SK-N-SH (cell line): ENCODE results near the gene USP8. TPM values are rescaled to one million over a fixed set of nuclear protein-coding genes. Genes with fewer than 3 reads are reported as not detected.

Source experiments
- CTCF ChIA-PET: fragments of 300-600, 350-600 bp; formaldehyde crosslinking; extraction: SDS; loops from one replicate; lab custom pipeline; 2021; lab: Yijun Ruan, JAX
- POLR2A ChIA-PET: fragments of 350-600 bp; sonication (Branson Sonifier 250); formaldehyde crosslinking; extraction: SDS; loops from one replicate; lab custom pipeline; 2020; ENCODE audit warnings: antibody characterized with exemption, inconsistent platforms; lab: Yijun Ruan, JAX
- DNase-seq: peaks from one replicate; pipeline ENCODE4 v3.0.0; 2012
- H2AFZ ChIP-seq: fragments of 200-600 bp; sonication (generic); 2 replicates; pipeline ENCODE4 v1.8.1; 2016; ENCODE audit warnings: antibody characterized with exemption, mild to moderate bottlenecking, low read depth
- H3F3A ChIP-seq: fragments of 200-600 bp; sonication (generic); replicated peaks from 2 replicates; pipeline ENCODE3; 2016; ENCODE audit warnings: antibody characterized with exemption, mild to moderate bottlenecking; ENCODE audit not compliant: insufficient read depth
- H3K27ac ChIP-seq, 2 experiments: fragments of 200-500 bp in 1 of 2; fragments of 200-600 bp in 1 of 2; sonication (Bioruptor generic) in 1 of 2; sonication (generic), shearing (Covaris generic) in 1 of 2; 2 replicates each; pipeline versions ENCODE4 v1.5.1 to v1.6.1; 2014 to 2016; ENCODE audit warnings: low read depth in 2 of 2, inconsistent platforms in 1 of 2, low read length in 1 of 2, mild to moderate bottlenecking in 1 of 2, mixed read lengths in 1 of 2
- H3K27me3 ChIP-seq: fragments of 200-600 bp; sonication (generic), shearing (Covaris generic); 2 replicates; pipeline ENCODE4 v1.6.1; 2016; ENCODE audit warnings: mixed run types; ENCODE audit not compliant: insufficient read depth
- H3K36me3 ChIP-seq, 2 experiments: fragments of 200-500 bp in 1 of 2; fragments of 200-600 bp in 1 of 2; sonication (Bioruptor generic) in 1 of 2; sonication (generic) in 1 of 2; replicated peaks in 1 of 2; 2 replicates each; pipeline versions ENCODE3 to v1.5.1; 2014 to 2016; ENCODE audit warnings: low read length in 1 of 2, mild to moderate bottlenecking in 1 of 2; ENCODE audit not compliant: insufficient read depth in 2 of 2, control insufficient read depth in 1 of 2
- H3K4me1 ChIP-seq, 2 experiments: fragments of 200-500 bp in 1 of 2; fragments of 200-600 bp in 1 of 2; sonication (Bioruptor generic) in 1 of 2; sonication (generic), shearing (Covaris generic) in 1 of 2; 2 replicates each; pipeline versions ENCODE4 v1.5.1 to v1.6.1; 2014 to 2016; ENCODE audit warnings: low read depth in 1 of 2, low read length in 1 of 2, mixed run types in 1 of 2; ENCODE audit not compliant: insufficient read depth in 2 of 2, control insufficient read depth in 1 of 2
- H3K4me2 ChIP-seq: fragments of 200-600 bp; sonication (generic), shearing (Covaris generic); 2 replicates; pipeline ENCODE4 v1.6.1; 2017; ENCODE audit warnings: mixed run types
- H3K4me3 ChIP-seq, 2 experiments: fragments of 200-500 bp in 1 of 2; fragments of 200-600 bp in 1 of 2; sonication (Bioruptor generic) in 1 of 2; sonication (generic), shearing (Covaris generic) in 1 of 2; 2 replicates each; pipeline versions ENCODE4 v1.5.1 to v1.8.1; 2014 to 2016; ENCODE audit warnings: low read depth in 2 of 2, inconsistent platforms in 1 of 2, low read length in 1 of 2, mild to moderate bottlenecking in 1 of 2, mixed read lengths in 1 of 2, moderate library complexity in 1 of 2
- H3K79me2 ChIP-seq: fragments of 200-600 bp; sonication (generic); 2 replicates; pipeline ENCODE4 v1.8.1; 2017; ENCODE audit warnings: mild to moderate bottlenecking; ENCODE audit not compliant: insufficient read depth
- H3K9ac ChIP-seq: fragments of 200-600 bp; sonication (generic); 2 replicates; pipeline ENCODE4 v1.6.1; 2017; ENCODE audit warnings: mixed run types
- H3K9me2 ChIP-seq: fragments of 200-600 bp; sonication (generic); 2 replicates; pipeline ENCODE4 v1.6.1; 2017; ENCODE audit warnings: mixed run types
- H3K9me3 ChIP-seq: fragments of 200-600 bp; sonication (generic); 2 replicates; pipeline ENCODE4 v1.6.1; 2017; ENCODE audit warnings: mixed run types, mild to moderate bottlenecking, moderate library complexity
- H4K20me1 ChIP-seq: fragments of 200-600 bp; sonication (generic); 2 replicates; pipeline ENCODE4 v1.6.1; 2017; ENCODE audit warnings: mild to moderate bottlenecking, mixed run types; ENCODE audit not compliant: insufficient read depth
- EP300 ChIP-seq, 2 experiments: IDR thresholded peaks; 2 replicates each; pipeline versions ENCODE4 v1.4.0 to v1.6.1; 2012; ENCODE audit warnings: borderline replicate concordance in 1 of 2, low read depth in 1 of 2, low read length in 1 of 2
- FOSL2 ChIP-seq: IDR thresholded peaks from 2 replicates; pipeline ENCODE4 v1.4.0; 2012; ENCODE audit warnings: low read depth, mild to moderate bottlenecking, moderate library complexity, borderline replicate concordance
- GABPA ChIP-seq: IDR thresholded peaks from 2 replicates; pipeline ENCODE4 v1.4.0; 2012; ENCODE audit warnings: low read depth, mild to moderate bottlenecking
- MXI1 ChIP-seq: IDR thresholded peaks from 2 replicates; pipeline ENCODE4 v1.6.1; 2012; ENCODE audit warnings: mild to moderate bottlenecking, low read depth, low read length, improper control_type of control experiment
- RAD21 ChIP-seq: IDR thresholded peaks from 2 replicates; pipeline ENCODE4 v1.6.1; 2012; ENCODE audit warnings: mild to moderate bottlenecking, low read length
- RCOR1 ChIP-seq: fragments of 150-350 bp; IDR thresholded peaks from 2 replicates; pipeline ENCODE4 v1.6.1; 2017; ENCODE audit warnings: antibody characterized with exemption, low read length
- SIN3A ChIP-seq: IDR thresholded peaks from 2 replicates; pipeline ENCODE4 v1.6.1; 2012; ENCODE audit warnings: low read depth, mild to moderate bottlenecking, low read length, moderate library complexity, borderline replicate concordance
- SMC3 ChIP-seq: IDR thresholded peaks from 2 replicates; pipeline ENCODE4 v1.6.1; 2012; ENCODE audit warnings: low read depth, low read length, improper control_type of control experiment
- TAF1 ChIP-seq: IDR thresholded peaks from 2 replicates; pipeline ENCODE4 v1.6.1; 2012; ENCODE audit warnings: low read depth, mild to moderate bottlenecking, low read length, moderate library complexity, borderline replicate concordance
- YY1 ChIP-seq: IDR thresholded peaks from 2 replicates; pipeline ENCODE4 v1.4.0; 2012; ENCODE audit warnings: low read depth, mild to moderate bottlenecking
- WGBS: methylation state at CpG from one replicate; pipeline ENCODE4 v1.1.6; 2017; ENCODE audit warnings: low lambda C conversion rate; 5-methylcytosine and 5-hydroxymethylcytosine counted together
- polyA plus RNA-seq, 3 experiments: library from polyadenylated mRNA; depleted of rRNA; stranded (reverse); fragments of >200 nt; gene quantifications; 2 replicates each; pipeline ENCODE4 v1.2.3, GENCODE V29; 2012
- TF ChIP-seq, protein P1 (sequence below): fragments of 200-600 bp; sonication (generic); IDR thresholded peaks from 2 replicates; pipeline ENCODE4 v1.6.1; 2017; ENCODE audit warnings: antibody characterized with exemption, mild to moderate bottlenecking, moderate library complexity
- TF ChIP-seq, protein P2 (sequence below): IDR thresholded peaks from 2 replicates; pipeline ENCODE4 v1.4.0; 2012; ENCODE audit warnings: low read depth, borderline replicate concordance

Gene USP8
- polyA plus RNA-seq, 1 of the 3 experiments (the other 2 are of a cell fraction) = 23.4 TPM

DNA sequence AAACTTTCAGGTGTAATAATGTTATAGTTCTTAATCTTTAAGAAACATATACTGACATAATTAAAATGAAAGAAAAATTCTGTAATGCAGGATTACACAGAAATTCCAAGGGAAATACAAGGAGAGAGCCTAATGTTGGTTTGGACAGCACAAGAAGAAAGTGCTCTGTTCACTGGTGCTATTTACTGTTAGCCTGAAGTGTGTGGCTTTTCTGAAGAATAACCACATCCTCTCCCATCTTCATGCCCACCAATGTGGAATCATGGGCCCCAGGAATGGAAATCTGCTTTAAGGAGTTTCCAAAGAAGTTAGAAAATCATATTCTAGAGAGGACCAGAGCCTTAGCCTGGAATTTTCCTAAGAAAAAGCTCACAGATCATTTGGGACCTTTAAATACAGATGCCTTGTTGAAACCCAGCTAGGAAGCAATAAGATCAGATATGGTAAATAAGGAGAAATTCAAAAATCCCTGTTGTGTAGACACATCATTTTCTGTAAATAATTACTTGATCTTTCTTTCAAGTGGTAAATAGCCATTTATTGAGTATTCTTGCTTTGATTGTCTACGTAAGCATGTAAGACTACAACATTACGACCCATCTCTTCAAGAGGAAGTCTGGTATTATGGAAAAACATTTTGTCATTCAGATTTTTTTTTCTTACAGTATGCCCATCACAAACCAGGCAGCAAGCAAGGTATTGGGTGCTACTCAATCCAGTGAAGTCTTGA is 132.6 kb downstream of the USP8 start (continued):
- TF ChIP-seq SIN3A (no peak), FOSL2 (no peak), MXI1 (no peak), RAD21 (no peak)

DNA sequence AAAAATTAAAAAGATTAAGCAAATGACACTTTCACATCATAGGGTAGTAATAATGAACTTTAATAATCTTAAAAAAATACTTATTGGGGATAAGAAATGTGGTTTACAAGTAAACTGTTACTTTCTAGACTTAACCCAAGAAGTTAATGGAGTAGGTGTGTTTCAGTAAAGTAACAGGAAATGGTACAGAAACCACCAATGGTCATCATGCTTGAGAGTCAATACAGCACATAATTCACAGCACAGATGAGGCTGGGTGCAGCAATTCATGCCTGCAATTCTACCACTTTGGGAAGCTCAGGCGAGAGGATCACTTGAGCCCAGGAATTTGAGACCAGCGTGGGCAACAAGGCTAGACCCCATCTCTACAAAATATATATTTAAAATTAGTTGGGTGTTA is 133.8 kb downstream of the USP8 start:
- TF ChIP-seq YY1 (no peak), GABPA (no peak), SMC3 (no peak), RCOR1 (no peak), RAD21 (no peak), EP300 (IDR thresholded peaks at IDR 0.05; ENCODE audit: borderline replicate concordance in 1 of 2, low read depth in 1 of 2, low read length in 1 of 2) (no peak)
- TF ChIP-seq, protein P1, sequence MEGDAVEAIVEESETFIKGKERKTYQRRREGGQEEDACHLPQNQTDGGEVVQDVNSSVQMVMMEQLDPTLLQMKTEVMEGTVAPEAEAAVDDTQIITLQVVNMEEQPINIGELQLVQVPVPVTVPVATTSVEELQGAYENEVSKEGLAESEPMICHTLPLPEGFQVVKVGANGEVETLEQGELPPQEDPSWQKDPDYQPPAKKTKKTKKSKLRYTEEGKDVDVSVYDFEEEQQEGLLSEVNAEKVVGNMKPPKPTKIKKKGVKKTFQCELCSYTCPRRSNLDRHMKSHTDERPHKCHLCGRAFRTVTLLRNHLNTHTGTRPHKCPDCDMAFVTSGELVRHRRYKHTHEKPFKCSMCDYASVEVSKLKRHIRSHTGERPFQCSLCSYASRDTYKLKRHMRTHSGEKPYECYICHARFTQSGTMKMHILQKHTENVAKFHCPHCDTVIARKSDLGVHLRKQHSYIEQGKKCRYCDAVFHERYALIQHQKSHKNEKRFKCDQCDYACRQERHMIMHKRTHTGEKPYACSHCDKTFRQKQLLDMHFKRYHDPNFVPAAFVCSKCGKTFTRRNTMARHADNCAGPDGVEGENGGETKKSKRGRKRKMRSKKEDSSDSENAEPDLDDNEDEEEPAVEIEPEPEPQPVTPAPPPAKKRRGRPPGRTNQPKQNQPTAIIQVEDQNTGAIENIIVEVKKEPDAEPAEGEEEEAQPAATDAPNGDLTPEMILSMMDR = no peak
- Histone ChIP-seq H3K27me3 (no peaks in the 10 kb centered on the region), H3K4me1 (no peaks in the 10 kb centered on the region), H3K27ac (no peak overlapping the region), H4K20me1 (no peaks in the 10 kb centered on the region), H3K9ac (no peak overlapping the region), H3K79me2 (no peaks in the 10 kb centered on the region), H3K9me3 (no peaks in the 10 kb centered on the region), H3K4me2 (no peak overlapping the region), H3K4me3 (no peak overlapping the region), H2AFZ (no peak overlapping the region), H3K9me2 (no peaks in the 10 kb centered on the region), H3K36me3 (peaks cover 9 to 35% of the 10 kb centered on the region in 2 experiments), H3F3A (peaks cover 7% of the 10 kb centered on the region)
- DNase-seq = no peak
- ChIA-PET CTCF (no interaction called here), POLR2A (no interaction called here)
- WGBS = 97% methylated on average over 2 of the region's 2 CpGs

DNA sequence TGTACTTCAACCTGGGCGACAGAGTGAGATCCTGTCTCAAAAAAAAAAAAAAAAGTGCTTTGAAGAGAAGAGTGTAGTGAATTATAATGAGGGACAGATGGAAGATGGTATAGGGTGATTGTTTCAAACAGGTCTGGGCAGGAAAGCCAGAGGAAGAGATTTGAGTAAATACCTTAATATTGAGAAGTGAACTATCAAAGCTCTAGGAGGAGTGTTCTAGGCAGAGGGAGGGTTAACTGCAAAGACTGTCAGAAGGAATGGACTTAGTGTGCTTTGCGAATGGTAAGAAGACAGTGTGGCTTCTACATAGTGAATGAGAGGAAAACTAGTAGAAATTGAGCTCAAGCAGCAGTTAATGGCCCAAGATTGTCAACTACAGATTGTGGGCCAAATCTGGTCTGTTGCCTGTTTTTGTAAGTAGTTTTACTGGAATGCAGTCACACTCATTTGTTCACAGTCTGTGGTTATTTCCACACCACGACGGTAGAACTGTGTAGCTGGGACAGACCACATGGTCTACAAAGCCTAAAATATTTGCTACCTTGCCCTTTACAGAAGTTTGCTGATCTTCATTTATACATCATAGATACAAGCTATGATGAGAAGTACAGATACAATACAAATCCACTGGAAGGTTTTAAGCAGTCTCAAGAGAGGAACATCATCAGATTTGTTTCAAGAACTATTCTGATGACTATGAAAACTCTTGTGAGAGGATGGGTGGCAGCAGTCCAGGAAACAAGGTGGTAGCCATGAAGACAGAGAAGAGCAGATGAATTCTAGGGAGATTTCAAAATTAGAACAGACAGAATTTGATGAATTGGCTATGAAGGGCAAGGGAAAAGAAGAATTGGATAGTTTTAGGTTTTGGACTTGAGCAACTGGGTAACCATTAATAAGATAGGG is 138.8 kb downstream of the USP8 start:
- no peaks in the 10 kb centered on the region for H3K4me1 ChIP-seq
- no peaks in the 10 kb centered on the region for H3K27me3 ChIP-seq
- CTCF ChIA-PET = no interaction called here
- no peak overlapping the region for H3K9ac ChIP-seq
- H3K9me3 ChIP-seq = no peaks in the 10 kb centered on the region
- no peaks in the 10 kb centered on the region for H4K20me1 ChIP-seq
- H3K27ac ChIP-seq = no peak overlapping the region; a peak in 1 of 4 replicates
- H3K36me3 ChIP-seq = peaks cover 21 to 53% of the 10 kb centered on the region in 2 experiments
- DNase-seq = no peak
- peaks cover 7% of the 10 kb centered on the region for H3F3A ChIP-seq
- no peak overlapping the region for H3K4me3 ChIP-seq
- no peaks in the 10 kb centered on the region for H3K9me2 ChIP-seq
- WGBS = 97% methylated on average over 4 of the region's 4 CpGs
- TF ChIP-seq TAF1 = no peak
- TF ChIP-seq, protein P2, sequence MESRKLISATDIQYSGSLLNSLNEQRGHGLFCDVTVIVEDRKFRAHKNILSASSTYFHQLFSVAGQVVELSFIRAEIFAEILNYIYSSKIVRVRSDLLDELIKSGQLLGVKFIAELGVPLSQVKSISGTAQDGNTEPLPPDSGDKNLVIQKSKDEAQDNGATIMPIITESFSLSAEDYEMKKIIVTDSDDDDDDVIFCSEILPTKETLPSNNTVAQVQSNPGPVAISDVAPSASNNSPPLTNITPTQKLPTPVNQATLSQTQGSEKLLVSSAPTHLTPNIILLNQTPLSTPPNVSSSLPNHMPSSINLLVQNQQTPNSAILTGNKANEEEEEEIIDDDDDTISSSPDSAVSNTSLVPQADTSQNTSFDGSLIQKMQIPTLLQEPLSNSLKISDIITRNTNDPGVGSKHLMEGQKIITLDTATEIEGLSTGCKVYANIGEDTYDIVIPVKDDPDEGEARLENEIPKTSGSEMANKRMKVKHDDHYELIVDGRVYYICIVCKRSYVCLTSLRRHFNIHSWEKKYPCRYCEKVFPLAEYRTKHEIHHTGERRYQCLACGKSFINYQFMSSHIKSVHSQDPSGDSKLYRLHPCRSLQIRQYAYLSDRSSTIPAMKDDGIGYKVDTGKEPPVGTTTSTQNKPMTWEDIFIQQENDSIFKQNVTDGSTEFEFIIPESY = no peak
- TF ChIP-seq, all 33 proteins: peak for 0
- H3K79me2 ChIP-seq = no peaks in the 10 kb centered on the region
- POLR2A ChIA-PET = no interaction called here
- H2AFZ ChIP-seq = no peak overlapping the region
- no peak overlapping the region for H3K4me2 ChIP-seq
